Activated CD8-positive, alpha-beta T cell treated with anti-CD3 and anti-CD28 coated beads for 36 hours (primary cell): ENCODE measurements around the gene CCDC167. TPM values are rescaled to one million over a fixed set of nuclear protein-coding genes. Genes with fewer than 3 reads are reported as not detected.

Experiments used
- ATAC-seq: fragments of 200-7000 bp; cut with Tn5 transposase; one replicate; pipeline ENCODE4 v1.10.0; 2021; ENCODE audit warnings: mild to moderate bottlenecking, moderate library complexity
- CTCF ChIA-PET: fragments of 350-600 bp; sonication (Branson Sonifier 250); formaldehyde crosslinking; loops from one replicate; lab custom pipeline; 2021; ENCODE audit warnings: antibody characterized with exemption; lab: Charles Lee
- POLR2A ChIA-PET: fragments of 350-600 bp; sonication (Branson Sonifier 250); formaldehyde crosslinking; loops from one replicate; lab custom pipeline; 2021; ENCODE audit warnings: antibody characterized with exemption; lab: Charles Lee
- DNase-seq: peaks from one replicate; pipeline ENCODE4 v3.0.0-alpha.2; 2020
- H3K27ac Mint-ChIP-seq: one replicate; pipeline ENCODE4 v1.8.0; 2021; ENCODE audit warnings: mild to moderate bottlenecking, mixed read lengths
- H3K27me3 Mint-ChIP-seq: one replicate; pipeline ENCODE4 v1.8.0; 2021; ENCODE audit warnings: mixed read lengths
- H3K36me3 Mint-ChIP-seq: one replicate; pipeline ENCODE4 v1.8.0; 2021; ENCODE audit warnings: low read depth, mixed read lengths
- H3K4me1 Mint-ChIP-seq: one replicate; pipeline ENCODE4 v1.8.0; 2021; ENCODE audit warnings: low read depth, mixed read lengths
- H3K4me3 Mint-ChIP-seq: one replicate; pipeline ENCODE4 v1.8.0; 2021; ENCODE audit warnings: mild to moderate bottlenecking, moderate library complexity, mixed read lengths
- H3K9me3 Mint-ChIP-seq: one replicate; pipeline ENCODE4 v1.8.0; 2021; ENCODE audit warnings: mixed read lengths
- CTCF ChIP-seq: fragments of 200-600 bp; IDR thresholded peaks from one replicate; pipeline ENCODE4 v1.8.0; 2022; ENCODE audit warnings: antibody characterized with exemption, mild to moderate bottlenecking
- intact Hi-C: fragments of 100-400 bp; cut with micrococcal nuclease; formaldehyde crosslinking; loops from one replicate; pipeline ENCODE4 v1.10.0; 2022
- total RNA-seq, 2 experiments: library from RNA; stranded (reverse); gene quantifications; one replicate each; pipeline ENCODE4 v1.2.3, GENCODE V29; 2021

Gene CCDC167
- total RNA-seq, 2 experiments from 2014 or later = 63.7 to 68.1 TPM

- peaks cover 2% of the 10 kb centered on the region for H3K4me1 Mint-ChIP-seq
- intact Hi-C loops = no loop called here
Observed at GRCh38 chr6:37479266-37479854, 20.3 kb downstream of the CCDC167 start.

GRCh38 chr6:37478827-37479226 is 20.9 kb downstream of the CCDC167 start:
- ATAC-seq (no peak), DNase-seq (no peak)
- Mint-ChIP-seq H3K27ac (no peak overlapping the region), H3K9me3 (no peaks in the 10 kb centered on the region), H3K4me3 (no peak overlapping the region), H3K4me1 (peaks cover 2% of the 10 kb centered on the region), H3K27me3 (no peaks in the 10 kb centered on the region), H3K36me3 (peaks cover 33% of the 10 kb centered on the region)
- CTCF ChIA-PET = interaction anchor here (1.1 to 1.6 kb wide), 4 partner anchors 16 to 214 kb away, joined by 3 to 5 read pairs (median 5); no protein-coding TSS in a partner anchor
- TF ChIP-seq CTCF = no peak
- intact Hi-C loops = no loop called here
- POLR2A ChIA-PET = interaction anchor here (0.6 to 1.1 kb wide), 3 partner anchors 12 to 16 kb away, joined by 3 to 4 read pairs (median 3); no protein-coding TSS in a partner anchor

More at GRCh38 chr6:37479266-37479854, 20.3 kb downstream of the CCDC167 start:
- H3K4me3 Mint-ChIP-seq = no peak overlapping the region
- no peak overlapping the region for H3K27ac Mint-ChIP-seq
- DNase-seq = no peak
- no peak for ATAC-seq
- TF ChIP-seq CTCF = no peak
- no peaks in the 10 kb centered on the region for H3K27me3 Mint-ChIP-seq
- no peaks in the 10 kb centered on the region for H3K9me3 Mint-ChIP-seq
- ChIA-PET POLR2A (interaction anchor here (1.1 kb wide), 1 partner anchor 16 kb away, joined by 3 read pairs; no protein-coding TSS in a partner anchor), CTCF (interaction anchor here (1.1 to 1.6 kb wide), 4 partner anchors 16 to 213 kb away, joined by 3 to 5 read pairs (median 5); no protein-coding TSS in a partner anchor)
- peaks cover 31% of the 10 kb centered on the region for H3K36me3 Mint-ChIP-seq

- Mint-ChIP-seq H3K4me3 (no peak overlapping the region), H3K27me3 (no peaks in the 10 kb centered on the region), H3K4me1 (no peaks in the 10 kb centered on the region), H3K27ac (no peak overlapping the region), H3K36me3 (peaks cover 35% of the 10 kb centered on the region), H3K9me3 (no peaks in the 10 kb centered on the region)
- POLR2A ChIA-PET = interaction anchor here (0.5 to 1.4 kb wide), 5 partner anchors 11 to 315 kb away, joined by 3 to 4 read pairs (median 4); no protein-coding TSS in a partner anchor
- DNase-seq (no peak), ATAC-seq (no peak)
- CTCF ChIA-PET = interaction anchor here (1.4 to 2.9 kb wide), 2 partner anchors 89 to 215 kb away, joined by 3 to 11 read pairs; no protein-coding TSS in a partner anchor
- intact Hi-C loops = no loop called here
- TF ChIP-seq CTCF = no peak
Observed at GRCh38 chr6:37477656-37478435, 21.8 kb downstream of the CCDC167 start.

- ChIA-PET CTCF (interaction anchor here (2.9 kb wide), 1 partner anchor 89 kb away, joined by 11 read pairs; no protein-coding TSS in a partner anchor), POLR2A (interaction anchor here (1.1 to 1.4 kb wide), 2 partner anchors 10 to 24 kb away, joined by 4 read pairs; no protein-coding TSS in a partner anchor)
- H3K27me3 Mint-ChIP-seq = no peaks in the 10 kb centered on the region
- H3K9me3 Mint-ChIP-seq = no peaks in the 10 kb centered on the region
- peaks cover 31% of the 10 kb centered on the region for H3K36me3 Mint-ChIP-seq
- no peak overlapping the region for H3K27ac Mint-ChIP-seq
- intact Hi-C loops = no loop called here
- H3K4me3 Mint-ChIP-seq = no peak overlapping the region
- TF ChIP-seq CTCF = no peak
- no peaks in the 10 kb centered on the region for H3K4me1 Mint-ChIP-seq
- ATAC-seq (no peak), DNase-seq (no peak)
Observed at GRCh38 chr6:37477191-37477590, 22.5 kb downstream of the CCDC167 start.
